NCI-H82 (cell line): Measurements from ENCODE around the gene EMC1.
"Not testable (repeated sequence)": the region's sequence is repeated elsewhere in the genome, so short reads cannot be mapped to it uniquely, and the experiment has no call there.

Experiments used
- DNase-seq: peaks from one replicate; lab custom pipeline; 2025; lab: John Stamatoyannopoulos, UW

EMC1 gene

DNA sequence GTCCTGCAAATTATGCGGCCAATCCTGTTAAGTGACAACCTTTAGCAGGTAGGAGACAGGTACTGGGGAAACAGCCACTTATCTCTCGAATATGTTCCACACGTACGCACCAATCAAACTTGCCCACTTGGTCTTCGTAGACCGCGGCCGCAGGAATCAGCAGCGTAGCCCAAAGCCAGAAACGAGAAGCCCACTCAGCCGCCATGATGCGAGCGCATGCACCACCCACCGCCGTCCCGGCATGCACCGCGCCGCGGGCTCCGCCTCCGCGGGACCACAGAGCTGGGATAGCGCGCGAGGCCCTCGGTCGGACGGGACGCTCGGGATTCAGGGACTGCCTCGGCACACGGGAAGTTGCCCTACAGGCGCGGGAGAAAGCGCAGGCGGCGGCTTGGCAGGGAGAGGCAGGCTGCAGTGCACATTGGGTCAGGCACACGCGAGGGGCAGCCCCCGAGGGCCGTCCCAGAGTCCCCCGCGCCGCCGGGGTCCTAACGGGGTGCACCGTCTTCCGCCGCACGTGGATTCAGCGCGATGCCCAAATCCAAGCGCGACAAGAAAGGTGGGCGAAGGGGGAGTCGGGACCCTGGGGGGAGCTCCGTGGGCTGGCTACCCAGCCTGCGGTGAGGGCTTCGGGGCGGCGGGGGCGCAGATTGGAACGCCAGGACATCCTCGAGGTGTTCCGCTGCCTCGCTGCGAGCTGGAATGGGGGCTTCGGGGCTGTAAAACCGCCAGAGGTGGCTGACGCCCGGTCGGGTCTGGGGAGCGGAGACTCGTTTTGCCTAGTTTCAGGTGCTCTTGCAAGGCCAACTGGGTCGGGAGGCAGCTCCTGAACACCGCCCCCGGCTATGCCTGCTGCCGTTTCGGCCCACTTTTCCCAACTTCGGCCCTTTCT is at the start of gene EMC1, which contains the start of gene MRTO4:
Gene EMC1, minus strand, starts transcription at position 220 of the 892 bp plus-strand sequence. Its CDS starts 15 bp downstream, at position 205.
Gene MRTO4, plus strand, starts transcription at position 501 of the 892 bp plus-strand sequence. Its CDS starts 31 bp downstream, at position 532.
- peak; percentile 96 for DNase-seq

DNA sequence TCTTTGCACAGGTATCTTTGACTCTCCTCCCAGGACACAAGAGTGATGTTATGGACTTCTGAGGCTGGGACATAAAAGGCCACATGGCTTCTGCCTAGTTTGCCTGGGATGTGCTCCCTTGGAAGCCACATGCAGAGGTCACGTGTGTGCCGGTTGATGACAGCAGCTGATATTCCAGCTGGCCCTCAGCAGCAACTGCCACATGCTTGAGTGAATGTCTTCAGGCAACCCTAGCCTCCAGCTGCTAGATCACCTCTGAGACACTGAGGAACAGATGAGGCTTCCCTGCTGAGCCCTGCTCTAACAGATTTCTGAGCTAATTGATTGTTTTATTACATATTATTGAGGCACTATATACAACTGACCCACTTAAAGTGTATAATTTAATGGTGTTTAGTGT is 48.9 kb upstream of the EMC1 start:
- DNase-seq, result peak; percentile 14

DNA sequence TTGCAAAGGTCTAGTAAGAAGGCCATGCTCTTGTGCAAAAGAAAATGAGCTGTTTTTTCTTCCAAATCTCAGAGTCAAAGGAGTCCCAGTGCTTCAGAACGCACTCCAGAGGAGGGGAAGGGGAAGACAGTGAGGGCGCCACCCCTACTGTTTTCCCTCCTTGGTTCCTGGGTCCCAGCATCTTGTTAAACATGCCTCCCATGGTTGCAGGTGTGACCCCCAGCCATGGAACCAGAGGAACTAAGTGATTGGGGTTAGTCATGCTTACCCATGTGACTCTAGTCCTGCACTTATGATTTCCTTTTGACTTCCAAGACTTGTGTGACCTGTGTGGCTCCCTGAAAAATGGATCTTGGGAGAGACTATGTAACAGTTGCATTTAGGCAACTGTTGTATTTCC is 43.3 kb upstream of the EMC1 start:
- no peak for DNase-seq

DNA sequence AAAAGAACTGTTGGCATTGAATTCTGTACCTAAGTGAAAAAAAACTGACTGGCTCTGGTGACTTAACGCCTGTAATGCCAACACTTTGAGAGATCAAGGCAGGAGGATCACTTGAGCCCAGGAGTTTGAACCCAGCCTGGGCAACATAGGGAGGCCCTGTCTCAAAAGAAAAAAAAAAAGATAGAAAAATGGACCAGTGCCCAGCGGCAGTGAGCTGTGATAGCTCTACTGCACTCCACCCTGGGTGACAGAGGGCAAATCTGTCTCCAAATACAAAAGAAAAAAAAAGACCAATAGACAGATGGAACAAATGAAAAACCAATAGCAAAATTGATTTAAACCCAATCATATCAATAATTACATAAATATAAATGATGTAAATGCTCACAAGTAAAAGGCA is 37.9 kb upstream of the EMC1 start:
- no peak for DNase-seq

DNA sequence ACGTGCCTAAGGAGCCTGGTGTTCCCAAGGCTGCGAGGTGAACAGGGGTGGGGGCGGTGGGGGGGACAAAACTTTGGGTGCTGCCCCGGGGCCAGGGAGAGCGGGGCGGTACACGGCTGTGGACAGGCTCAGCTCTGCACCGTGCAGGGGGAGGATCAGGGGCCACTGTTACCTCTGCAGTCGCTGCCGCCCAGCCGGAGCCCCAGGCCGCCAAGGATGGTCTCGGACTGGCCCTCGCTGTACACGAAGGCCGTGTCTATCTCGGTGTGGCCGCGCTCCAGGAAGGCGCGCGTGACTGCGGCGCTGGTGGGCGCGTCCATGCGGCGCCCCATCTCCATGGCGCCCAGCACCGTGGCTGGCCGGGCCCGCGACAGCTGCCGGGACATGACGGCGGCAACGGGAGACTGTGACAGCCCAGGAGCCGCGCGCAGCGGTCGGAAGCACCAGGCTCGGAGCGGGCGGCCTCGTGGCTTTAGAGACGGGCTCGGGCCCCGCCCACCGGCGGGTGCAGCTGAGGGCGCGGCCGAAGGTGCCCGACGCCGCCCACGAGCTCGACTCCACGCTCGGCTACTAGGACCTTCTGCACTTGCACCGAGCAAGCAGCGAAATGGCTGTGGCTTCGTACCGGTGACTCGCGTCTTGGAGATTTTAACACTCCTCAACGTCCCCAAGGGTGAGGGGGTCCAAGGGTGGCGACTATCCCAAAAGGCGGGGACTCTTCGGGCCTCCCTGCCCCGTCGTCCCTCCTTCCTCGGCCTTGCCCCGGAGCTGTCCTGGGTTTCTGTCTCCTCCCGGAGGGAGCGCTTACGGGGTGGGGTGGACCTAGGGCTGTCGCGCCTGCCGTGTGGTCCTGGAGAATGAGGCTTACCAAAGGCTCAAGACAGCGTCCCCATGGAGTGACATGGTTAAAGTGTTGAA is 37.3 kb upstream of the EMC1 start, which contains the start of gene AKR7A3:
Gene AKR7A3, minus strand, starts transcription at position 447 of the 918 bp plus-strand sequence. Its CDS starts 61 bp downstream, at position 386.
- DNase-seq, result peak; percentile 42

DNA sequence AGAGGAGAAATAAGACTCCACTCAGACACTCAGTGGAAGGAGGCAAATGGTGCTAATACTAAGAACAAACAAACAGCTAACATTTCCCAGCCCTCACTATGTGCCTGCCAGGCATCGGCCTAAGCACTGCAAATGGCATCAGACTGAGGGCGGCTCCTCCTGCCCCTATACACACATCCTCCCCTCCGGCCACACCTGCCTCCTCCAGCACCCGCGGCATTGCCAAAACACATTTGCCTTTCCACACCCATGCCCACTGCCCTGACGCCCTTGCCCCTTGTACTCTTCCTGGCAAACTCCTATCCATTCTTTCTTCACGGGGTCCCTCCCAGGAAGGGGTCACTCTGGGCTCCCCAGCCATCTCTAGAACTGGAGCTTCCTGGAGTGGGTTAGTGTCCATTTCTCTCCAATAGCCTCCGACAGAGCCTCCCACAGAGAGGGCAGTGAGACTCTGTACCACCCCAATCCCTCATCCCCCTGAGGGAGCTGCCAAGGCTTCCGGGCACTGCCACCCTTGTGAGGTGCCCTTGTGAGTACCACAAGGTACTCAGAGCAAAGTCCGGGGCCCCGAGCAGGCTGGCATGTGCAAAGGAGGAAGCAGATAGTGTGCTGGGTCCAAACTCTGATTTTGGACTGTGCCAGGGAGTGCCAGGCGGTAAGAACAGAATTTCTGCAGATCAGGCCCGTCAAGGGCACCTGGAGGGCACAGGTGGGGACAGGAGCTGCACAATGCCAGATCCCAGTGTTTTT is 36.3 kb upstream of the EMC1 start:
- DNase-seq, result no peak

DNA sequence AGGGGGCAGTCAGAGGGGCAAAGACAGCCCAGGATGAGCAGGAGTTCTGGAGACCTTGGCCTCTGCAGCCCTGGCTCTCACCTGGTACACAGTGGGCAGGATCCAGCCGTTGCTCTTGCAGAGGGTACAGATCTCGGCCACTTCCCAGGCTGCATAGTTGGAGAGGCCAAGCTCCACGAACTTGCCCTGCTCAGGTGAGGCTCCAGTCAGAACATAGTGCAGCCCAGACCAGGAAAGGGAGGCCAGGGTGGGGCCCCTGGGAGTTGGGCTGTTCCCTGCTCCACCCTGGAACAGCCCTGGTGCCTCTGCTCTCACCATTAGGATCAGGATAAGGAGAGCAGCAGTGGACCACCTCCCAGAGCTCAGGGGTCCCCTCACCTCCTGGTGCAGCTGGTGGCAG is 34.5 kb upstream of the EMC1 start:
- DNase-seq, result not testable (repeated sequence)

DNA sequence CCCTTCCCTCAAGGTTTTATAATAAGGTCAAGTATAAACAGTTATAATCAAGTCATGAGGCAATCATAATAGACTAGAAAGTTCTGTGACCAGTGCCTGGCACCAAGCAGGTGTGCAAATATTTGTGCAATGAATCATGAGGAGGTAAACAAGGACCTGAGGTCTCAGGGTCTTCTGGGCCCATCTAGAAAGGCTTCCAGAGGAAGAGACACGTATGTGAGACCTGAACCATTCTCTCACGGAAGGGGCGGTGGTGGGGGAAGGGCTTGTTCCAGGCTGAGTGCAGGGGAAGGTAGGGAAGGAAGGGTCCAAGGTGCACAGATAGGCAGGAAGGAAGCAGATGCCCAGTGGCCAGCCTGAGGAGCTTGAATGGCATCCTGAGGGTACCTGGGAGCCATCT is 34.0 kb upstream of the EMC1 start:
- not testable (repeated sequence) for DNase-seq

DNA sequence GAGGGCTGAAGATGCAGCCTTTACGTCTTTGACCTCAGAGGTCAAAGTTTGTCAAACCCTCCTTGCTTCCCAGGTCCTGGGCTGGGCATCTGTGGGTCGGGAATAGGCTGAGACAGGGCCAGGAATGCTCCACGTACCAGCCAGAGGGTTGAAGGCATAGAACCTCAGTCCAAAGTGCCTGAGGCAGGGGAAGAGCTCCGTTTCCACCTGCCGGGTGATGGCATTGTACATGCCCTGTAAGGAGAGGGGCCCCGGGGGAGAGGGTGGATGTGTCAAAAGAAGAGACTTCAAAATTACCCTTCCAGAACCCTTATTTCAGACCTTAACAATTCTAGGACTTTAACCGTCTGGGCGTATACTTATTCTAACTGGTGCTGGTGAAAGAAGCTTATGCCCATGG is 33.6 kb upstream of the EMC1 start:
- DNase-seq, result no peak

DNA sequence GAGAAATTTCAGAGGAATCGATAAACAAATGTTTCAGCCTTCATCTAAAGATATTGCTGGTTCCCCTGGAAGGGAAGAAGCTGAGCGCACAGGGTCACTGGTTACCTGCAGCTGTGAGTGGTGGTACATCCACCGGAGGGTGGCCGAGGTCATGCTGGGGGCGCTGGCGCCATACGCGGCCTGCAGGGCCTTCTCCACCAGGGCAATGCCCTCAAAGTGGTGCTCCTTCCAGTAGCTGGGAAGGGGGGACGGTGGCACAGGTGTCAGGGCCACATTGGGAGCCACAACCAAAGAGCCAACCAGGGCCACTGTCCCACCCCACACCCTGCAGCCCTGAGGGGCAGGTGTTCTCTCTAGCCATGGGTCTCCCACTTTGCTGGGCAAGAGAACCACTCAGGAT is 32.6 kb upstream of the EMC1 start:
- DNase-seq, result no peak

DNA sequence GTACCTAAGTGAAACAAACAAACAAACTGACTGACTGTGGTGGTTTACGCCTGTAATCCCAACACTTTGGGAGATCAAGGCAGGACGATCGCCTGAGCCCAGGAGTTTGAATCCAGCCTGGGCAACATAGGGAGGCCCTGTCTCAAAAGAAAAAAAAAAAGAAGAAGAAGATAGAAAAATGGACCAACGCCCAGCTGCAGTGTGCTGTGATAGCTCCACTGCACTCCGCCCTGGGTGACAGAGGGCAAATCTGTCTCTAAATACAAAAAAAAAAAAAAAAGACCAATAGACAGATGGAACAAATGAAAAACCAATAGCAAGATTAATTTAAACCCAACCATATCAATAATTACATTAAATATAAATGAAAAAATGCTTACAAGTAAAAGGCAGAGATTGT is 23.3 kb upstream of the EMC1 start:
- DNase-seq, result no peak

DNA sequence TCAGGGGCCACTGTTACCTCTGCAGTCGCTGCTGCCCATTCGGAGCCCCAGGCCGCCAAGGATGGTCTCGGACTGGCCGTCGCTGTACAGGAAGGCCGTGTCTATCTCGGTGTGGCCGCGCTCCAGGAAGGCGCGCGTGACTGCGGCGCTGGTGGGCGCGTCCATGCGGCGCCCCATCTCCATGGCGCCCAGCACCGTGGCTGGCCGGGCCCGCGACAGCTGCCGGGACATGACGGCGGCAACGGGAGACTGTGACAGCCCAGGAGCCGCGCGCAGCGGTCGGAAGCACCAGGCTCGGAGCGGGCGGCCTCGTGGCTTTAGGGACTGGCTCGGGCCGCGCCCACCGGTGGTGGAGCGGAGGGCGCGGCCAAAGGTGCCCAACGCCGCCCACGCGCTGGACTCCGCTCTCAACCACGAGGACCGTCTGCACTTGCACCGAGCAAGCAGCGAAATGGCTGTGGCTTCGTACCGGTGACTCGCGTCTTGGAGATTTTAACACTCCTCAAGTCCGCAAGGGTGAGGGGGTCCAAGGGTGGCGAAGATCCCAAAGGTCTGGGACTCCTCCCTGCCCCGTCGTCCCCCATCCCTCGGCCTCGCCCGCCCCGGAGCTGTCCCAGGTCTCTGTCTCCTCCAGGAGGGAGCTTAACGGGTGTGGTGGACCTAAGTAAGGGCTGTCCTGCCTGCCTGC is 22.7 kb upstream of the EMC1 start:
- not testable (repeated sequence) for DNase-seq

DNA sequence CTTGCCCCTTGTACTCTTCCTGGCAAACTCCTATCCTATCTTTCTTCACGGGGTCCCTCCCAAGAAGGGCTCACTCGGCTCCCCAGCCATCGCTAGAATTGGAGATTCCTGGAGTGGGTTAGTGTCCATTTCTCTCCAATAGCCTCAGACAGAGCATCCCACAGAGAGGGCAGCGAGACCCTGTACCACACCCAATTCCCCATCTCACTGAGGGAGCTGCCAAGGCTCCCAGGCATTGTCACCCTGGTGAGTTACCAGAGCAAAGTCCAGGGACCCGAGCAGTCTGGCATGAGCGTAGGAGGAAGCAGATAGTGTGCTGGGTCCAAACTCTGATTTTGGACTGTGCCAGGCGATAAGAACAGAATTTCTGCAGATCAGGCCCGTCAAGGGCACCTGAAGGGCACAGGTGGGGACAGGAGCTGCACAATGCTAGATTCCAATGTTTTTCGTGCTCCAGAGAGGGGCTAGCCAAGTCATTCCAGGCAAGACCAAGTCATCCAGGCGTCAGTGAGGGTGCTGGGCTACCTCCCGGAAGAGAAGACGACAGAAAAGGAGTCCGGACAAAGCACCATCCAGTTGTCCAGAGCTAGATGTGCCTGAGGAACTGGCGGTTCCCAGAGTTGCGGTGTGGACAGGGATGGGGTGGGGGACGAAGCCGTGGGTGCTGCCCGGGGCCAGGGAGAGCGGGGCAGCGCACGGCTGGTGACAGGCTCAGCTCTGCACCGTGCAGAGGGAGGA is 22.0 kb upstream of the EMC1 start:
- no peak for DNase-seq

DNA sequence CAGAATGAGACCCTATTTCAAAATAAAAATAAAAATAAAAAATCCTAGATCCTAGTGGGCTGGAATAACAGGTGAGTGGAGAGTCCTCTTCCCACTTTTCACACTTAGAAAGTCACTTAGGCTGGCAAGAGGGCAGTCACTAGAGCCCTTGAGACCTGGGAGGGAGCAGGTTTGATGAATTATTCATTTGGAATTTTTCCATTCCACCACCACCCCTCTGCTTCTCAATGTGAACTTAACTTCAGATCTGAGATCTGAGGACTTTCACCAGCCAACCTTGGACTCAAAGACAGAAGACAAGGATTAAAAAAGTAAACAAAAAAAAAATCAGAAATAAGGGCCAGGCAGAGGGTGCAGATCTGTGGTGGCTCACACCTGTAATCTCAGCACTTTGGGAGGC is 20.7 kb upstream of the EMC1 start:
- no peak for DNase-seq

DNA sequence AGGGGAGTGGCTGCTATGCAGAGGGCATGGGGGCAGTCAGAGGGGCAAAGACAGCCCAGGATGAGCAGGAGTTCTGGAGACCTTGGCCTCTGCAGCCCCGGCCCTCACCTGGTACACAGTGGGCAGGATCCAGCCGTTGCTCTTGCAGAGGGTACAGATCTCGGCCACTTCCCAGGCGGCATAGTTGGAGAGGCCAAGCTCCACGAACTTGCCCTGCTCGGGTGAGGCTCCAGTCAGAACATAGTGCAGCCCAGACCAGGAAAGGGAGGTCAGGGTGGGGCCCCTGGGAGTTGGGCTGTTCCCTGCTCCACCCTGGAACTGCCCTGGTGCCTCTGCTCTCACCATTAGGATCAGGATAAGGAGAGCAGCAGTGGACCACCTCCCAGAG is 19.0 kb upstream of the EMC1 start:
- DNase-seq, result not testable (repeated sequence)

DNA sequence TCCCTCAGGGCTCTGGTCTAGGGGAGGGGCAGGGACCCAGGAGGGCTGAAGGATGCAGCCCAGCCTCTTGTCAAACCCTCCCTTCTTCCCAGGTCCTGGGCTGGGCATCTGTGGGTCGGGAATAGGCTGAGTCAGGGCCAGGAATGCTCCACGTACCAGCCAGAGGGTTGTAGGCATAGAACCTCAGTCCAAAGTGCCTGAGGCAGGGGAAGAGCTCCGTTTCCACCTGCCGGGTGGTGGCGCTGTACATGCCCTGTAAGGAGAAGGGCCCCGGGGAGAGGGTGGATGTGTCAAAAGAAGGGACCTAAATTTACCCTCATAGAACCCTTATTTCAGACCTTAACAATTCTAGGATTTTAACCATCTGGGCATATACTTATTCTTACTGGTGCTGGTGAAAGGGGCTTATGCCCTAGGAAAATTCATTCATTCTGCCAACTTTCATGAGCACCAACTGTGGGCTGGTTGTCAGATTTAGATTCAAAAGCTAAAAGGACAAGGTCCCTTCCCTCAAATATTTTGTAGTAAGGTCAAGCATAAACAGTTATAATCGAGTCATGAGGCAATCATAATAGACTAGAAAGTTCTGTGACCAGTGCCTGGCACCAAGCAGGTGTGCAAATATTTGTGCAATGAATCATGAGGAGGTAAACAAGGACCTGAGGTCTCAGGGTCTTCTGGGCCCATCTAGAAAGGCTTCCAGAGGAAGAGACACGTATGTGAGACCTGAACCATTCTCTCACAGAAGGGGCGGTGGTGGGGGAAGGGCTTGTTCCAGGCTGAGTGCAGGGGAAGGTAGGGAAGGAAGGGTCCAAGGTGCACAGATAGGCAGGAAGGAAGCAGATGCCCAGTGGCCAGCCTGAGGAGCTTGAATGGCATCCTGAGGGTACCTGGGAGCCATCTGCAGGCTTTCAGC is 18.4 kb upstream of the EMC1 start:
- not testable (repeated sequence) for DNase-seq

DNA sequence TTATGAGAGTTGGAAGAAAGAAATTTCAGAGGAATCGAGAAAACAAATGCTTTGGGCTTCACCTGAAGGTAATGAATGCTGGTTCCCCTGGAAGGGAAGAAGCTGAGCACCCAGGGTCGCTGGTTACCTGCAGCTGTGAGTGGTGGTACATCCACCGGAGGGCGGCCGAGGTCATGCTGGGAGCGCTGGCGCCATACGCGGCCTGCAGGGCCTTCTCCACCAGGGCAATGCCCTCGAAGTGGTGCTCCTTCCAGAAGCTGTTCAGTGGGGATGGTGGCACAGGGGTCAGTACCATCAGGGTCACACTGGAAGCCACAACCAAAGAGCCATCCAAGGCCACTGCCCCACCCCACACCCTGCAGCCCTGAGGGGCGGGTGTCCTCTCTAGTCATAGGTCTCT is 17.1 kb upstream of the EMC1 start:
- no peak for DNase-seq

DNA sequence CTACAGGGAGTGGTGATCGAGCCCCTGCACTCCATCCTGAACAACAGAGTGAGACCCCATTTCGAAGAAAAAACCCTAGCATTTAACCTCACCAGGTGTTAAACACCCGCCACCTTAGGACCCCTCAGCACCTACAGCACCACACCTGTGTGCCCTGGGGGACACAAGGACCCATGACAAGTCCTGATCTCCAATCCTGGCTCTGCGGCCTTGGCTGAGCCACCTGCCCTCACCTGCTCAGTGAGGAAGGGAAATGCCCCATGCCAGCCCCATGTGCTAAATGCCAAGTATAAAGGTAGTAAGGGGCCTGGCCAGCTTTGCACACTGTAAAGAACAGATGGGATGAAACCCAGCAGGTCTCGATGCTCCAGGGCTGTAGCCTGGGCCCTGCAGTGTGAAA is 11.4 kb upstream of the EMC1 start:
- DNase-seq, result peak; percentile 36

DNA sequence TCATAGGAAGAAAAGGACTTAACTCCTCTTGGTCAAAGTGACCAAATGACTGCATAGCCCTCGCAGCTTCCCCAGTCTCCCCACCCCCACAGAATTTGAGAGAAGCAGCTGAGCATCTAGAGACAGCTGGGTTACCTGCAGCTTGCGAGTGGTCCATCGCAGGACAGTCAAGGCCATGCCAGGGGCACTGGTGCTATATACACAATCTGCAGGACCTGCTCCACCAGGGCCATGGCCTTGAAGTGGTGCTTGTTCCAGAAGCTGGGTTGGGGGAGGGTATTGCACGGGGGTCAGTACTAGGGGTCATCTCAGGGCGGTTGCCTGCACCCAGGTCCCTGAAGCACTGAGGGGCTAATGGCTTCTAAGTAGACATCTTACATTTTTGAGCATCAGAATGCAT is 10.7 kb upstream of the EMC1 start:
- no peak for DNase-seq
